Measurements from ENCODE around the gene MRPL21. TPM values are rescaled to one million over a fixed set of nuclear protein-coding genes. Genes with fewer than 3 reads are reported as not detected.

MRPL21 gene
- total and polyA plus RNA-seq, 2 experiments from 2014 or later = 22.6 to 122 TPM

- no peak overlapping the region for H2AFZ ChIP-seq
- no peaks in the 10 kb centered on the region for H3K27me3 ChIP-seq (replicated peaks; ENCODE audit: insufficient read depth)
- TF ChIP-seq EZH2 (IDR thresholded peaks at IDR 0.05; ENCODE audit: insufficient read depth, poor library complexity, severe bottlenecking) (no peak), EZH2phosphoT487 (IDR thresholded peaks at IDR 0.05; ENCODE audit: insufficient read depth, low read depth) (no peak)
- no peaks in the 10 kb centered on the region for H3K79me2 ChIP-seq (ENCODE audit: insufficient read depth)
- H3K4me1 ChIP-seq (ENCODE audit: insufficient read depth) = no peaks in the 10 kb centered on the region
- WGBS, 2 experiments (ENCODE audit: low coverage in 1 of 2, low lambda C conversion rate in 2 of 2, missing lambda C conversion rate in 2 of 2) = 93% methylated on average over 18 to 20 of the region's 20 CpGs
- in situ Hi-C loops (cut with MboI) = no loop called here
- H3K4me2 ChIP-seq (ENCODE audit: unreplicated experiment) = no peak overlapping the region
- DNase-seq = no peak
- H3K36me3 ChIP-seq (ENCODE audit: low read depth) = peaks cover 28% of the 10 kb centered on the region
- no peak overlapping the region for H3K4me3 ChIP-seq
- no peak overlapping the region for H3K27ac ChIP-seq
- H3F3A ChIP-seq (ENCODE audit: insufficient read depth) = no peaks in the 10 kb centered on the region
- no peaks in the 10 kb centered on the region for H4K20me1 ChIP-seq (ENCODE audit: insufficient read depth)
- no peak overlapping the region for H3K9ac ChIP-seq
- H3K9me2 ChIP-seq (ENCODE audit: insufficient read depth) = no peaks in the 10 kb centered on the region
- H3K9me3 ChIP-seq (ENCODE audit: low read depth) = no peaks in the 10 kb centered on the region
Observed at GRCh38 chr11:68929135-68929534, 25.5 kb upstream of the MRPL21 start.

- 95 to 98% methylated on average over 6 of the region's 6 CpGs for WGBS, 2 experiments (ENCODE audit: low coverage in 1 of 2, low lambda C conversion rate in 2 of 2, missing lambda C conversion rate in 2 of 2)
- DNase-seq = no peak
- H3K9me3 ChIP-seq (ENCODE audit: low read depth) = no peaks in the 10 kb centered on the region
- no peak overlapping the region for H3K9ac ChIP-seq
- H2AFZ ChIP-seq = no peak overlapping the region
- H3K4me2 ChIP-seq (ENCODE audit: unreplicated experiment) = no peak overlapping the region
- H3K4me1 ChIP-seq (ENCODE audit: insufficient read depth) = no peaks in the 10 kb centered on the region
- H4K20me1 ChIP-seq (ENCODE audit: insufficient read depth) = no peaks in the 10 kb centered on the region
- TF ChIP-seq EZH2phosphoT487 (IDR thresholded peaks at IDR 0.05; ENCODE audit: insufficient read depth, low read depth) = no peak
- TF ChIP-seq EZH2 (IDR thresholded peaks at IDR 0.05; ENCODE audit: insufficient read depth, poor library complexity, severe bottlenecking) = no peak
- H3F3A ChIP-seq (ENCODE audit: insufficient read depth) = no peaks in the 10 kb centered on the region
- no peaks in the 10 kb centered on the region for H3K79me2 ChIP-seq (ENCODE audit: insufficient read depth)
- no peaks in the 10 kb centered on the region for H3K9me2 ChIP-seq (ENCODE audit: insufficient read depth)
- H3K4me3 ChIP-seq = no peak overlapping the region
- in situ Hi-C loops (cut with MboI) = no loop called here
- H3K36me3 ChIP-seq (ENCODE audit: low read depth) = peaks cover 33% of the 10 kb centered on the region
- H3K27ac ChIP-seq = no peak overlapping the region
- no peaks in the 10 kb centered on the region for H3K27me3 ChIP-seq (replicated peaks; ENCODE audit: insufficient read depth)
Observed at GRCh38 chr11:68928136-68928880, 24.7 kb upstream of the MRPL21 start.

- H3K4me2 ChIP-seq (ENCODE audit: unreplicated experiment) = no peak overlapping the region
- peaks cover 39% of the 10 kb centered on the region for H3K36me3 ChIP-seq (ENCODE audit: low read depth)
- 85 to 89% methylated on average over 12 of the region's 12 CpGs for WGBS, 2 experiments (ENCODE audit: low coverage in 1 of 2, low lambda C conversion rate in 2 of 2, missing lambda C conversion rate in 2 of 2)
- H3K27ac ChIP-seq = no peak overlapping the region
- no peak overlapping the region for H3K4me3 ChIP-seq
- TF ChIP-seq EZH2 (IDR thresholded peaks at IDR 0.05; ENCODE audit: insufficient read depth, poor library complexity, severe bottlenecking) (no peak), EZH2phosphoT487 (IDR thresholded peaks at IDR 0.05; ENCODE audit: insufficient read depth, low read depth) (no peak)
- in situ Hi-C loops (cut with MboI) = no loop called here
- H3K9me3 ChIP-seq (ENCODE audit: low read depth) = no peaks in the 10 kb centered on the region
- H3K79me2 ChIP-seq (ENCODE audit: insufficient read depth) = no peaks in the 10 kb centered on the region
- no peaks in the 10 kb centered on the region for H3K9me2 ChIP-seq (ENCODE audit: insufficient read depth)
- H3K4me1 ChIP-seq (ENCODE audit: insufficient read depth) = no peaks in the 10 kb centered on the region
- H4K20me1 ChIP-seq (ENCODE audit: insufficient read depth) = no peaks in the 10 kb centered on the region
- H3K9ac ChIP-seq = no peak overlapping the region
- DNase-seq = no peak
- no peaks in the 10 kb centered on the region for H3K27me3 ChIP-seq (replicated peaks; ENCODE audit: insufficient read depth)
- no peaks in the 10 kb centered on the region for H3F3A ChIP-seq (ENCODE audit: insufficient read depth)
- no peak overlapping the region for H2AFZ ChIP-seq
Observed at GRCh38 chr11:68927280-68928135, 23.9 kb upstream of the MRPL21 start.

- Histone ChIP-seq H3K9ac (no peak overlapping the region), H3K36me3 (ENCODE audit: low read depth) (peaks cover 42% of the 10 kb centered on the region), H3K4me3 (no peak overlapping the region), H3K79me2 (ENCODE audit: insufficient read depth) (no peaks in the 10 kb centered on the region), H3K27me3 (replicated peaks; ENCODE audit: insufficient read depth) (no peaks in the 10 kb centered on the region), H3K4me1 (ENCODE audit: insufficient read depth) (no peaks in the 10 kb centered on the region), H3K9me3 (ENCODE audit: low read depth) (no peaks in the 10 kb centered on the region), H3K9me2 (ENCODE audit: insufficient read depth) (no peaks in the 10 kb centered on the region), H4K20me1 (ENCODE audit: insufficient read depth) (no peaks in the 10 kb centered on the region), H3K27ac (no peak overlapping the region), H3F3A (ENCODE audit: insufficient read depth) (no peaks in the 10 kb centered on the region), H3K4me2 (ENCODE audit: unreplicated experiment) (no peak overlapping the region), H2AFZ (no peak overlapping the region)
- 82 to 89% methylated on average over 3 of the region's 3 CpGs for WGBS, 2 experiments (ENCODE audit: low coverage in 1 of 2, low lambda C conversion rate in 2 of 2, missing lambda C conversion rate in 2 of 2)
- DNase-seq = no peak
- in situ Hi-C loops (cut with MboI) = no loop called here
- TF ChIP-seq EZH2 (IDR thresholded peaks at IDR 0.05; ENCODE audit: insufficient read depth, poor library complexity, severe bottlenecking) (no peak), EZH2phosphoT487 (IDR thresholded peaks at IDR 0.05; ENCODE audit: insufficient read depth, low read depth) (no peak)
Observed at GRCh38 chr11:68925611-68926010, 22.0 kb upstream of the MRPL21 start.

Measured in GM23248 (cell line).